ENCODE results near the gene RASAL2. TPM values are rescaled to one million over a fixed set of nuclear protein-coding genes. Genes with fewer than 3 reads are reported as not detected.
A peak's percentile ranks its signal among the peaks of the same experiment; 100 is the strongest.
"Not testable (repeated sequence)": the region's sequence is repeated elsewhere in the genome, so short reads cannot be mapped to it uniquely, and the experiment has no call there.

RASAL2 gene
- total RNA-seq, 1 donor from 2014 or later = 5.3 TPM

- DNase-seq (ENCODE audit: low spot score) (peak; percentile 35), ATAC-seq (peak; percentile 42)
These were observed 406.3 kb downstream of the RASAL2 start for GRCh38 chr1:178500091-178500770.

- DNase-seq (ENCODE audit: low spot score) (no peak), ATAC-seq (no peak)
These were observed 407.1 kb downstream of the RASAL2 start for GRCh38 chr1:178500936-178501554.

GRCh38 chr1:178501705-178502329 lies 407.9 kb downstream of the RASAL2 start:
- peak; percentile 91 for ATAC-seq
- DNase-seq (ENCODE audit: low spot score) = peak; percentile 75

GRCh38 chr1:178502330-178502714 lies 408.4 kb downstream of the RASAL2 start:
- DNase-seq (ENCODE audit: low spot score) (no peak), ATAC-seq (no peak)

GRCh38 chr1:178502856-178503255 lies 409.0 kb downstream of the RASAL2 start:
- DNase-seq (ENCODE audit: low spot score) (no peak), ATAC-seq (no peak)

- DNase-seq (ENCODE audit: low spot score); ATAC-seq: not testable (repeated sequence)
These were observed 409.4 kb downstream of the RASAL2 start for GRCh38 chr1:178503316-178503715.

- ATAC-seq (no peak), DNase-seq (ENCODE audit: low spot score) (peak; percentile 28)
These were observed 409.9 kb downstream of the RASAL2 start for GRCh38 chr1:178503849-178504248.

- DNase-seq (ENCODE audit: low spot score) = no peak
- ATAC-seq = no peak
These were observed 410.4 kb downstream of the RASAL2 start for GRCh38 chr1:178504286-178504685.

- ATAC-seq = peak; percentile 49
- DNase-seq (ENCODE audit: low spot score) = no peak
These were observed 412.3 kb downstream of the RASAL2 start for GRCh38 chr1:178506177-178506576.

- ATAC-seq (no peak), DNase-seq (ENCODE audit: low spot score) (no peak)
These were observed 412.8 kb downstream of the RASAL2 start for GRCh38 chr1:178506669-178507068.

GRCh38 chr1:178509414-178510007 lies 415.6 kb downstream of the RASAL2 start:
- ATAC-seq = no peak
- no peak for DNase-seq (ENCODE audit: low spot score)

- ATAC-seq (no peak), DNase-seq (ENCODE audit: low spot score) (no peak)
These were observed 416.3 kb downstream of the RASAL2 start for GRCh38 chr1:178510155-178510554.

GRCh38 chr1:178512566-178513277 lies 418.8 kb downstream of the RASAL2 start, which contains the start of gene TEX35:
TEX35 (plus strand) TSS chr1:178513109; CDS start chr1:178513189, 80 bp downstream.
- ATAC-seq (no peak), DNase-seq (ENCODE audit: low spot score) (no peak)

GRCh38 chr1:178513278-178513983 lies 419.5 kb downstream of the RASAL2 start:
- peak; percentile 19 for ATAC-seq
- DNase-seq (ENCODE audit: low spot score) = no peak

- ATAC-seq (no peak), DNase-seq (ENCODE audit: low spot score) (no peak)
These were observed 422.2 kb downstream of the RASAL2 start for GRCh38 chr1:178516110-178516509.

GRCh38 chr1:178518894-178519293 lies 425.0 kb downstream of the RASAL2 start:
- DNase-seq (ENCODE audit: low spot score) (no peak), ATAC-seq (no peak)

- ATAC-seq = no peak
- DNase-seq (ENCODE audit: low spot score) = no peak
These were observed 426.9 kb downstream of the RASAL2 start for GRCh38 chr1:178520803-178521202.

GRCh38 chr1:178521241-178521640 lies 427.3 kb downstream of the RASAL2 start:
- DNase-seq (ENCODE audit: low spot score) (no peak), ATAC-seq (no peak)

- DNase-seq (ENCODE audit: low spot score) (no peak), ATAC-seq (no peak)
These were observed 433.2 kb downstream of the RASAL2 start for GRCh38 chr1:178527117-178527516.

GRCh38 chr1:178528228-178528952 lies 434.5 kb downstream of the RASAL2 start:
- DNase-seq (ENCODE audit: low spot score) (no peak), ATAC-seq (no peak)

All from left lobe of liver (tissue), 2 donors.